SU-DHL-6 (cell line): ENCODE data around the gene SLC2A6.
"Not testable (repeated sequence)": the region's sequence is repeated elsewhere in the genome, so short reads cannot be mapped to it uniquely, and the experiment has no call there.

Source experiments
- H2AFZ ChIP-seq: fragments of 200-600 bp; sonication (generic); 2 replicates; pipeline ENCODE4 v1.6.1; 2014; ENCODE audit warnings: low read depth, mild to moderate bottlenecking, moderate library complexity, mixed read lengths, antibody characterized with exemption, low read length; ENCODE audit not compliant: severe bottlenecking
- H3F3A ChIP-seq: fragments of 200-600 bp; shearing (Covaris generic); 2 replicates; pipeline ENCODE4 v1.6.0; 2016; ENCODE audit warnings: antibody characterized with exemption, mild to moderate bottlenecking; ENCODE audit not compliant: insufficient read depth
- H3K27ac ChIP-seq: fragments of 200-600 bp; sonication (generic); 2 replicates; pipeline ENCODE4 v1.5.1; 2016; ENCODE audit warnings: low read depth, mild to moderate bottlenecking, low read length, moderate library complexity, mixed read lengths
- H3K27me3 ChIP-seq: fragments of 200-600 bp; sonication (generic), shearing (Covaris generic); 2 replicates; pipeline ENCODE4 v1.6.0; 2014; ENCODE audit warnings: mild to moderate bottlenecking, low read length
- H3K36me3 ChIP-seq: fragments of 200-600 bp; sonication (generic); 2 replicates; pipeline ENCODE4 v1.6.1; 2014; ENCODE audit warnings: mild to moderate bottlenecking, low read length, mixed read lengths
- H3K4me2 ChIP-seq: fragments of 300-600, 200-600 bp; shearing (Covaris generic), sonication (generic); 2 replicates; pipeline ENCODE4 v1.6.0; 2014; ENCODE audit warnings: low read length, low read depth, mild to moderate bottlenecking; ENCODE audit not compliant: poor library complexity, severe bottlenecking
- H3K4me3 ChIP-seq: fragments of 200-600 bp; sonication (generic); 2 replicates; pipeline ENCODE4 v1.5.1; 2014; ENCODE audit warnings: antibody characterized with exemption, low read length, mild to moderate bottlenecking, mixed read lengths; ENCODE audit not compliant: insufficient read depth, poor library complexity, severe bottlenecking
- H3K79me2 ChIP-seq: fragments of 200-600 bp; sonication (generic); 2 replicates; pipeline ENCODE4 v1.6.1; 2014; ENCODE audit warnings: mild to moderate bottlenecking, low read length, moderate library complexity; ENCODE audit not compliant: insufficient read depth
- H3K9ac ChIP-seq: fragments of 200-600 bp; sonication (generic); 2 replicates; pipeline ENCODE4 v1.7.0; 2014; ENCODE audit warnings: mild to moderate bottlenecking, low read length
- H3K9me2 ChIP-seq: fragments of 200-600 bp; sonication (generic); replicated peaks from 2 replicates; pipeline ENCODE4 v1.6.1; 2014; ENCODE audit warnings: low read length; ENCODE audit not compliant: insufficient read depth
- H3K9me3 ChIP-seq: fragments of 200-600 bp; sonication (generic); 2 replicates; pipeline ENCODE4 v1.6.1; 2014; ENCODE audit warnings: low read length, mixed read lengths; ENCODE audit not compliant: insufficient read depth
- H4K20me1 ChIP-seq: fragments of 200-600 bp; sonication (generic); 2 replicates; pipeline ENCODE4 v1.6.1; 2014; ENCODE audit warnings: low read depth, mild to moderate bottlenecking, antibody characterized with exemption, low read length, moderate library complexity, mixed read lengths
- EZH2phosphoT487 ChIP-seq: fragments of 200-600 bp; sonication (generic), shearing (Covaris generic); conservative IDR thresholded peaks from 2 replicates; pipeline ENCODE4 v1.6.1; 2018; ENCODE audit warnings: mild to moderate bottlenecking, antibody characterized with exemption, low read length, moderate library complexity, mixed read lengths
- TF ChIP-seq, protein P1 (sequence below): fragments of 200-600 bp; sonication (generic); IDR thresholded peaks from one replicate; pipeline ENCODE4 v1.5.1; 2017; ENCODE audit warnings: antibody characterized with exemption, mild to moderate bottlenecking, low read length, moderate library complexity; ENCODE audit not compliant: insufficient read depth, poor library complexity, severe bottlenecking

Gene SLC2A6

DNA sequence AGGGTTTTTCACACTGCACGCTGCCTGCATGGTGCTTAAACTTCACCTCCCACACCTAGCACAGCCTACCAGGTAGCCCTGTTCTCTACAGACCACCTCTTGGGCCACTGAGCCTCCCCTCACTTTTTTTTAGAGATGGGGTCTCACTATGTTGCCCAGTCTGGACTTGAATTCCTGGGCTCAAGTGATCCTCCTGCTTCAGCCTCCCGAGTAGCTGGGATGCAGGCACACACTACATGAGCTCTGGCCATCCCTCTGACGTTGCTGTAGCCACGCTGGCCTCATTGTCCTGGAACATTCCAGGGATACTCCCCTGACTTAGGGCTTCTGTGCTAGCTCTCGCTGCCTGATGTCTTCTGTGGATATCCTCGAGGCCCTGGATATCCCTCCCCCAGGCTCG, 26.3 kb downstream of the SLC2A6 start:
- Histone ChIP-seq H3F3A (no peaks in the 10 kb centered on the region), H3K36me3 (no peaks in the 10 kb centered on the region), H3K79me2 (no peaks in the 10 kb centered on the region), H2AFZ (no peak overlapping the region), H4K20me1 (no peaks in the 10 kb centered on the region), H3K4me2 (no peak overlapping the region), H3K4me3 (no peak overlapping the region), H3K27ac (no peak overlapping the region), H3K27me3 (no peaks in the 10 kb centered on the region), H3K9ac (no peak overlapping the region), H3K9me2 (no peaks in the 10 kb centered on the region), H3K9me3 (no peaks in the 10 kb centered on the region)
- no peak for TF ChIP-seq EZH2phosphoT487
- TF ChIP-seq, protein P1, sequence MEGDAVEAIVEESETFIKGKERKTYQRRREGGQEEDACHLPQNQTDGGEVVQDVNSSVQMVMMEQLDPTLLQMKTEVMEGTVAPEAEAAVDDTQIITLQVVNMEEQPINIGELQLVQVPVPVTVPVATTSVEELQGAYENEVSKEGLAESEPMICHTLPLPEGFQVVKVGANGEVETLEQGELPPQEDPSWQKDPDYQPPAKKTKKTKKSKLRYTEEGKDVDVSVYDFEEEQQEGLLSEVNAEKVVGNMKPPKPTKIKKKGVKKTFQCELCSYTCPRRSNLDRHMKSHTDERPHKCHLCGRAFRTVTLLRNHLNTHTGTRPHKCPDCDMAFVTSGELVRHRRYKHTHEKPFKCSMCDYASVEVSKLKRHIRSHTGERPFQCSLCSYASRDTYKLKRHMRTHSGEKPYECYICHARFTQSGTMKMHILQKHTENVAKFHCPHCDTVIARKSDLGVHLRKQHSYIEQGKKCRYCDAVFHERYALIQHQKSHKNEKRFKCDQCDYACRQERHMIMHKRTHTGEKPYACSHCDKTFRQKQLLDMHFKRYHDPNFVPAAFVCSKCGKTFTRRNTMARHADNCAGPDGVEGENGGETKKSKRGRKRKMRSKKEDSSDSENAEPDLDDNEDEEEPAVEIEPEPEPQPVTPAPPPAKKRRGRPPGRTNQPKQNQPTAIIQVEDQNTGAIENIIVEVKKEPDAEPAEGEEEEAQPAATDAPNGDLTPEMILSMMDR: no peak

DNA sequence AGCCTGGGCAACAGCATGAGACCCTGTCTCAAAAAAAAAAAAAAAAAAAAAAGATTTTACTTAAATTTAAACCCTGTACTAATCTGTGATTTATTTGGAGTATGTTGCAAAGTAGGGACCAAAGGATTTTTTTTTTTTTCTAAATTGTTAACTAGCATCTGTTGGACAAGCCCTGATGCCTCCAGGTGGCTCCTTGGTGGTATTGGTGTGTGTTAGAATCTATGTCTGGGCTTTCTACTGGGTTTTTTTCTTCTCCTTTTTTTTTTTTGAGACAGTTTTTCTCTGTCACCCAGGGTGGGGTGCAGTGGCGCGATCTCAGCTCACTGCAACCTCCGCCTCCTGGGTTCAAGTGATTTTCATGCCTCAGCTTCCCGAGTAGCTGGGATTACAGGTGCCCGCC, 27.0 kb downstream of the SLC2A6 start:
- H3K9ac ChIP-seq, H3K79me2 ChIP-seq, H4K20me1 ChIP-seq, H3K9me2 ChIP-seq, H3F3A ChIP-seq, H3K9me3 ChIP-seq, H2AFZ ChIP-seq, H3K36me3 ChIP-seq, H3K4me3 ChIP-seq, H3K4me2 ChIP-seq, H3K27me3 ChIP-seq, H3K27ac ChIP-seq: not testable (repeated sequence)

DNA sequence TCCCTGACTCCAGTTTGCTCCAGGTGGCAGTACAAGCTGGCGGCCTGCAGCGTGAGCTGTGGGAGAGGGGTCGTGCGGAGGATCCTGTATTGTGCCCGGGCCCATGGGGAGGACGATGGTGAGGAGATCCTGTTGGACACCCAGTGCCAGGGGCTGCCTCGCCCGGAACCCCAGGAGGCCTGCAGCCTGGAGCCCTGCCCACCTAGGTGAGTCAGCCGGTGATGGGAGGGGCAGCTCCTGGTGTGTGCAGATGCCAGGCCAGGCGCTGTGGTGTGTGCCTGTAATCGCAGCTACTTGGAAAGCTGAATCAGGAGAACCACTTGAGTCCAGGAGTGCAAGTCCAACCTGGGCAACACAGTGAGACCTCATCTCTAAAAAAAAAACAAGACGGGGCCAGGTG, 29.1 kb downstream of the SLC2A6 start:
- no peaks in the 10 kb centered on the region for H3K9me2 ChIP-seq
- no peak overlapping the region for H3K4me2 ChIP-seq
- no peaks in the 10 kb centered on the region for H3K9me3 ChIP-seq
- no peaks in the 10 kb centered on the region for H3K79me2 ChIP-seq
- no peak overlapping the region for H2AFZ ChIP-seq
- H3K9ac ChIP-seq: no peak overlapping the region
- H3K36me3 ChIP-seq: no peaks in the 10 kb centered on the region
- no peak overlapping the region for H3K4me3 ChIP-seq
- H3K27me3 ChIP-seq: no peaks in the 10 kb centered on the region
- TF ChIP-seq, protein P1: no peak
- TF ChIP-seq EZH2phosphoT487: no peak
- H3F3A ChIP-seq: no peaks in the 10 kb centered on the region
- no peak overlapping the region for H3K27ac ChIP-seq
- no peaks in the 10 kb centered on the region for H4K20me1 ChIP-seq

DNA sequence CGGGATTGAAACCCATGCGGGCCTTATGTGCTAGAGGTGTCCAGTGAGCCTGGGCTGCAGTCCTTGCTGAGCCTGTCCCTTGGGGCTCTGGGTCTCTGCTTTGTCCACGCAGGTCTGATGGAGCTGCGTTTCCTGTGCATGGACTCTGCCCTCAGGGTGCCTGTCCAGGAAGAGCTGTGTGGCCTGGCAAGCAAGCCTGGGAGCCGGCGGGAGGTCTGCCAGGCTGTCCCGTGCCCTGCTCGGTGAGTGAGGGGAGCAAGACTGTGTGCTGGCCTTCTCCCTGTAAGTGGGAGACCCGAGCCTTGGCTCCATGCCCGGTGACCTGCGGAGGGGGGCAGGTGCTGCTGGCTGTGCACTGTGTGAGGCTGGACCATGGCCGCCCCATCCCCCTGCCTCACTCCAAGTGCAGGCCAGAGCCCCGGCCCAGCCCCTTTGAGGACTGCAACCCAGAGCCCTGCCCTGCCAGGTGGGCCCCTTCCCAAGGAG, 30.4 kb downstream of the SLC2A6 start:
- no peak overlapping the region for H3K27ac ChIP-seq
- no peak overlapping the region for H3K4me2 ChIP-seq
- no peaks in the 10 kb centered on the region for H3K27me3 ChIP-seq
- no peak for TF ChIP-seq EZH2phosphoT487
- TF ChIP-seq, protein P1: no peak
- no peaks in the 10 kb centered on the region for H3K9me3 ChIP-seq
- no peaks in the 10 kb centered on the region for H3F3A ChIP-seq
- no peak overlapping the region for H3K9ac ChIP-seq
- no peaks in the 10 kb centered on the region for H4K20me1 ChIP-seq
- no peaks in the 10 kb centered on the region for H3K79me2 ChIP-seq
- no peak overlapping the region for H3K4me3 ChIP-seq
- no peaks in the 10 kb centered on the region for H3K9me2 ChIP-seq
- no peak overlapping the region for H2AFZ ChIP-seq
- no peaks in the 10 kb centered on the region for H3K36me3 ChIP-seq
